Hepatocyte (in vitro differentiated cells): Measurements from ENCODE around the gene DLG2. TPM values are rescaled to one million over a fixed set of nuclear protein-coding genes. Genes with fewer than 3 reads are reported as not detected.

Experiments
- DNase-seq: peaks from one replicate; pipeline ENCODE4 v3.0.0-alpha.2; 2016; ENCODE audit warnings: low spot score
- H2AFZ ChIP-seq: fragments of 200-600 bp; sonication (generic); 2 replicates; pipeline ENCODE4 v1.6.0; 2016; ENCODE audit warnings: antibody characterized with exemption, mild to moderate bottlenecking
- H3K27ac ChIP-seq: fragments of 200-600 bp; sonication (generic); 2 replicates; pipeline ENCODE4 v1.5.1; 2016; ENCODE audit warnings: mild to moderate bottlenecking
- H3K27me3 ChIP-seq: fragments of 200-600 bp; sonication (generic); 2 replicates; pipeline ENCODE4 v1.6.1; 2016
- H3K36me3 ChIP-seq: fragments of 200-600 bp; sonication (generic); replicated peaks from 2 replicates; pipeline ENCODE4 v1.5.1; 2016; ENCODE audit warnings: low read depth; ENCODE audit not compliant: insufficient read depth
- H3K4me1 ChIP-seq: fragments of 200-600 bp; sonication (generic); 2 replicates; pipeline ENCODE4 v1.5.1; 2016; ENCODE audit warnings: mild to moderate bottlenecking, moderate library complexity; ENCODE audit not compliant: insufficient read depth
- H3K4me2 ChIP-seq: fragments of 200-600 bp; sonication (generic); 2 replicates; pipeline ENCODE4 v1.6.0; 2016
- H3K4me3 ChIP-seq: fragments of 200-600 bp; sonication (generic); 2 replicates; pipeline ENCODE4 v1.5.1; 2016; ENCODE audit warnings: mild to moderate bottlenecking
- H3K79me2 ChIP-seq: fragments of 200-600 bp; sonication (generic); 2 replicates; pipeline ENCODE4 v1.6.0; 2017; ENCODE audit warnings: mild to moderate bottlenecking
- H3K9me2 ChIP-seq: fragments of 200-600 bp; sonication (generic); replicated peaks from 2 replicates; pipeline ENCODE4 v1.6.0; 2017; ENCODE audit warnings: mild to moderate bottlenecking; ENCODE audit not compliant: insufficient read depth
- H3K9me3 ChIP-seq: fragments of 200-600 bp; sonication (generic); 2 replicates; pipeline ENCODE4 v1.5.1; 2016; ENCODE audit warnings: low read depth, mild to moderate bottlenecking
- H4K20me1 ChIP-seq: fragments of 200-600 bp; sonication (generic); 2 replicates; pipeline ENCODE4 v1.6.0; 2016; ENCODE audit warnings: mild to moderate bottlenecking; ENCODE audit not compliant: insufficient read depth, poor library complexity, severe bottlenecking
- CTCF ChIP-seq: fragments of 200-600 bp; sonication (generic); IDR thresholded peaks from 2 replicates; pipeline ENCODE4 v1.5.1; 2016; ENCODE audit warnings: antibody characterized with exemption, mild to moderate bottlenecking; ENCODE audit not compliant: poor library complexity
- EZH2 ChIP-seq: fragments of 200-600 bp; sonication (generic); IDR thresholded peaks from 2 replicates; pipeline ENCODE4 v1.6.1; 2016; ENCODE audit warnings: antibody characterized with exemption, mild to moderate bottlenecking, borderline replicate concordance
- EZH2phosphoT487 ChIP-seq: fragments of 200-600 bp; sonication (generic); IDR thresholded peaks from one replicate; pipeline ENCODE4 v1.6.1; 2018; ENCODE audit warnings: antibody characterized with exemption, mild to moderate bottlenecking, low read depth, moderate library complexity; ENCODE audit not compliant: unreplicated experiment, severe bottlenecking
- WGBS: methylation state at CpG from one replicate; pipeline ENCODE4 v1.1.6; 2016; ENCODE audit warnings: low lambda C conversion rate; ENCODE audit errors: missing lambda C conversion rate; 5-methylcytosine and 5-hydroxymethylcytosine counted together
- polyA plus RNA-seq: library from polyadenylated mRNA; unstranded; fragments of >200 nt; fragmentation: Nextera tagmentation; extraction: Ambion mirVana; gene quantifications from 2 replicates; pipeline ENCODE4 v1.2.1, GENCODE V29; 2016
- total RNA-seq: library from RNA; depleted of rRNA; stranded (reverse); fragments of >200 nt; gene quantifications from 2 replicates; pipeline ENCODE4 v1.2.3, GENCODE V29; 2014

DLG2 gene
- total and polyA plus RNA-seq, 2 experiments from 2014 or later = 2.6 to 6.8 TPM

DNA sequence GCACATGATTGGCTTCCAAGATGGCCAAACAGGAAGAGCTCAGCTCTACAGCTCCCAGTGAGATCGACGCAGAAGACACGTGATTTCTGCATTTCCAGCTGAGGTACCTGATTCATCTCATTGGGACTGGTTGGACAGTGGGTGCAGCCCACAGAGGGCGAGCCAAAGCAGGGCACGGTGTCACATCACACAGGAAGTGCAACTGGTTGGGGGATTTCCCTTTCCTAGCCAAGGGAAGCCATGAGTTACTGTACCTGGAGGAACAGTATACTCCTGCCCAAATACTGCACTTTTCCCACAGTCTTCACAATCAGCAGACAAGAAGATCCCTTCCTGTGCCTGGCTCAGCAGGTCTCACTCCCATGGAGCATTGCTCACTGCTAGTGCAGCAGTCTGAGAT lies 131.2 kb downstream of the DLG2 start:
- TF ChIP-seq CTCF (no peak), EZH2phosphoT487 (no peak), EZH2 (no peak)
- Histone ChIP-seq H3K27me3 (no peaks in the 10 kb centered on the region), H3K36me3 (no peaks in the 10 kb centered on the region), H3K4me3 (no peak overlapping the region), H3K4me1 (no peaks in the 10 kb centered on the region), H4K20me1 (no peaks in the 10 kb centered on the region), H3K4me2 (no peak overlapping the region), H3K9me2 (no peaks in the 10 kb centered on the region), H3K79me2 (no peaks in the 10 kb centered on the region), H3K27ac (no peak overlapping the region), H2AFZ (no peak overlapping the region), H3K9me3 (no peaks in the 10 kb centered on the region)
- DNase-seq = no peak
- WGBS = 92% methylated on average over 5 of the region's 5 CpGs

DNA sequence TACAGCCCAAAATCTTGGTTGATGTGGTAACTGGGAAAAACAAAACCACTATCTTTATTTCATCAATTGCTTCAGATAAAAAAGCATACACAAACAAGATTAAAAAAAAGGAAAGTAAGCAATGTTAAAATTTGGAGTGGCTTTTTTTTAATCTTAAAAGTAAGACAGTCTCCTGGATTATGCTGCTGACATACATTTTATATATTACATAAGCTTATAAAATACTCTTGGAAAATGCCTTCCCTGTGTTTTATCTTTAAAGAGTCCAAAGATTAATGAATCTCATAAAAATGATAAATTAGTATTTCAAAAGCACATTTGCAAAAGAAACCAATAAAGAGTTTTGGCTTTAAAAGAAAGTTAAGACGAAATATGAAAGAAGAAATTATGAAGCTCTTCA lies 132.7 kb downstream of the DLG2 start:
- H3K9me3 ChIP-seq = no peaks in the 10 kb centered on the region
- H2AFZ ChIP-seq = no peak overlapping the region
- no peaks in the 10 kb centered on the region for H3K36me3 ChIP-seq
- no peak for DNase-seq
- H3K9me2 ChIP-seq = no peaks in the 10 kb centered on the region
- TF ChIP-seq CTCF = no peak
- no peak for TF ChIP-seq EZH2
- TF ChIP-seq EZH2phosphoT487 = no peak
- 6% methylated on average over 1 of the region's 1 CpG for WGBS
- H3K79me2 ChIP-seq = no peaks in the 10 kb centered on the region
- no peaks in the 10 kb centered on the region for H3K27me3 ChIP-seq
- H4K20me1 ChIP-seq = no peaks in the 10 kb centered on the region
- H3K27ac ChIP-seq = no peak overlapping the region
- H3K4me1 ChIP-seq = no peaks in the 10 kb centered on the region
- no peak overlapping the region for H3K4me3 ChIP-seq
- no peak overlapping the region for H3K4me2 ChIP-seq

GRCh38 chr11:85485902-85486301 lies 141.2 kb downstream of the DLG2 start:
- no peaks in the 10 kb centered on the region for H4K20me1 ChIP-seq
- H3K4me3 ChIP-seq = no peak overlapping the region
- no peak overlapping the region for H2AFZ ChIP-seq
- TF ChIP-seq EZH2 = no peak
- no peak for TF ChIP-seq CTCF
- no peak for TF ChIP-seq EZH2phosphoT487
- no peaks in the 10 kb centered on the region for H3K36me3 ChIP-seq
- no peaks in the 10 kb centered on the region for H3K4me1 ChIP-seq
- H3K27me3 ChIP-seq = no peaks in the 10 kb centered on the region
- no peak overlapping the region for H3K4me2 ChIP-seq
- WGBS = 90% methylated on average over 2 of the region's 2 CpGs
- no peak for DNase-seq
- no peaks in the 10 kb centered on the region for H3K9me2 ChIP-seq
- H3K79me2 ChIP-seq = no peaks in the 10 kb centered on the region
- peaks cover 5% of the 10 kb centered on the region for H3K9me3 ChIP-seq
- H3K27ac ChIP-seq = no peak overlapping the region

- no peaks in the 10 kb centered on the region for H3K4me1 ChIP-seq
- no peaks in the 10 kb centered on the region for H3K79me2 ChIP-seq
- no peak for TF ChIP-seq CTCF
- TF ChIP-seq EZH2phosphoT487 = no peak
- no peak for TF ChIP-seq EZH2
- no peak overlapping the region for H3K4me2 ChIP-seq
- peaks cover 5% of the 10 kb centered on the region for H3K9me3 ChIP-seq
- 95% methylated on average over 10 of the region's 20 CpGs for WGBS
- DNase-seq = no peak
- no peak overlapping the region for H2AFZ ChIP-seq
- no peak overlapping the region for H3K4me3 ChIP-seq
- no peak overlapping the region for H3K27ac ChIP-seq
- no peaks in the 10 kb centered on the region for H4K20me1 ChIP-seq
- no peaks in the 10 kb centered on the region for H3K9me2 ChIP-seq
- H3K27me3 ChIP-seq = no peaks in the 10 kb centered on the region
- H3K36me3 ChIP-seq = no peaks in the 10 kb centered on the region
Observed at GRCh38 chr11:85483861-85484260, 143.3 kb downstream of the DLG2 start.
